NB4 (cell line): ENCODE results near the gene PAK5.

Experiments
- MYC ChIP-seq: IDR thresholded peaks from 2 replicates; pipeline ENCODE4 v1.6.1; 2011; ENCODE audit warnings: low read depth, low read length
- POLR2A ChIP-seq: IDR thresholded peaks from 2 replicates; pipeline ENCODE4 v1.6.1; 2011; ENCODE audit warnings: mild to moderate bottlenecking; ENCODE audit not compliant: insufficient read length; ENCODE audit errors: extremely low read depth
- TF ChIP-seq, protein P1 (sequence below): IDR thresholded peaks from one replicate; pipeline ENCODE4 v1.5.1; 2012; ENCODE audit warnings: low read depth, low read length
- TF ChIP-seq, protein P2 (sequence below): IDR thresholded peaks from 2 replicates; pipeline ENCODE4 v1.6.1; 2011; ENCODE audit warnings: low read depth, low read length

DNA sequence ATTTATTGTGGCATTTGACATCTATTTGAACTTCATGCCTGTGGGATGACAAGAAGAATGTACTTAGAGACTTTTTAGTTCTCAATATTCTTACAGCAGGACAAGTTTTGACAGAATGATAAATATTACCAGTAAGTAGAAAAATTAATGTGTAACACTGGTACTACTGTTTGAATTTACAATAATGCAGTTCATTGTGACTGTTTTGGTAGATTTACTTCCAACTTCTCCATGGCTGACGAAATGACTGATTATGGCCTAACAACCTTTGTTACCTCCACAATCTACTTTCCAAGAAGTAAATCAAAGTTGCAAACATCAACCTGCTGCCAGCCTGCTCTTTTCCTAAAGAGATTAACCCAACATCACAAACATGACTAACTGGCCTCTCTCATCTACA lies 38.5 kb downstream of the PAK5 start:
- TF ChIP-seq, protein P1, sequence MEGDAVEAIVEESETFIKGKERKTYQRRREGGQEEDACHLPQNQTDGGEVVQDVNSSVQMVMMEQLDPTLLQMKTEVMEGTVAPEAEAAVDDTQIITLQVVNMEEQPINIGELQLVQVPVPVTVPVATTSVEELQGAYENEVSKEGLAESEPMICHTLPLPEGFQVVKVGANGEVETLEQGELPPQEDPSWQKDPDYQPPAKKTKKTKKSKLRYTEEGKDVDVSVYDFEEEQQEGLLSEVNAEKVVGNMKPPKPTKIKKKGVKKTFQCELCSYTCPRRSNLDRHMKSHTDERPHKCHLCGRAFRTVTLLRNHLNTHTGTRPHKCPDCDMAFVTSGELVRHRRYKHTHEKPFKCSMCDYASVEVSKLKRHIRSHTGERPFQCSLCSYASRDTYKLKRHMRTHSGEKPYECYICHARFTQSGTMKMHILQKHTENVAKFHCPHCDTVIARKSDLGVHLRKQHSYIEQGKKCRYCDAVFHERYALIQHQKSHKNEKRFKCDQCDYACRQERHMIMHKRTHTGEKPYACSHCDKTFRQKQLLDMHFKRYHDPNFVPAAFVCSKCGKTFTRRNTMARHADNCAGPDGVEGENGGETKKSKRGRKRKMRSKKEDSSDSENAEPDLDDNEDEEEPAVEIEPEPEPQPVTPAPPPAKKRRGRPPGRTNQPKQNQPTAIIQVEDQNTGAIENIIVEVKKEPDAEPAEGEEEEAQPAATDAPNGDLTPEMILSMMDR: no peak
- TF ChIP-seq POLR2A (no peak), MYC (no peak)
- TF ChIP-seq, protein P2, sequence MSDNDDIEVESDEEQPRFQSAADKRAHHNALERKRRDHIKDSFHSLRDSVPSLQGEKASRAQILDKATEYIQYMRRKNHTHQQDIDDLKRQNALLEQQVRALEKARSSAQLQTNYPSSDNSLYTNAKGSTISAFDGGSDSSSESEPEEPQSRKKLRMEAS: no peak
